K562 (cell line): Measurements from ENCODE around the gene TTLL12. TPM values are rescaled to one million over a fixed set of nuclear protein-coding genes. Genes with fewer than 3 reads are reported as not detected.
A peak's percentile ranks its signal among the peaks of the same experiment; 100 is the strongest.

ENCODE experiments used
- ATAC-seq: fragments of 200-7000 bp; cut with Tn5 transposase; 3 replicates; pipeline ENCODE4 v1.9.1; 2020; ENCODE audit warnings: moderate library complexity
- BruUV-seq: library from RNA; stranded (reverse); fragments of 400-500 nt; replicated peaks from 2 replicates; lab custom pipeline; 2021; lab: Mats Ljungman, UMichigan
- CTCF ChIA-PET: fragments of 300-600 bp; formaldehyde crosslinking; extraction: SDS; loops from one replicate; lab custom pipeline; 2021; ENCODE audit warnings: low intra/inter-chr PET ratio; lab: Yijun Ruan, JAX
- POLR2A ChIA-PET: fragments of 300-600, 350-650 bp; sonication (Branson Sonifier 250); formaldehyde crosslinking; extraction: SDS; loops from one replicate; lab custom pipeline; 2021; ENCODE audit warnings: antibody characterized with exemption, inconsistent platforms; lab: Yijun Ruan, JAX
- DNase-seq, 4 experiments: peaks; one replicate each; pipeline versions ENCODE4 v3.0.0 to v3.0.0-alpha.2; 2011 to 2018; ENCODE audit warnings: low spot score in 3 of 4, mixed read lengths in 3 of 4; ENCODE audit errors: extremely low read depth in 1 of 4
- FAIRE-seq: peaks from 2 replicates; lab custom pipeline; 2011; peaks lifted over from hg19 to GRCh38; lab: Jason Lieb, UNC
- H2AFZ ChIP-seq: 2 replicates; pipeline ENCODE4 v1.6.0; 2011; ENCODE audit warnings: low read depth, low read length, control low read depth, inconsistent platforms
- H3K27ac ChIP-seq: fragments of 200-600 bp; 3 replicates; pipeline ENCODE4 v1.8.0; 2011; ENCODE audit warnings: low read depth, mild to moderate bottlenecking, control low read depth, inconsistent platforms, low read length, moderate library complexity, mixed read lengths; ENCODE audit errors: extremely low read depth
- H3K27me3 ChIP-seq, 2 experiments: fragments of 300-600 bp in 1 of 2; 2 replicates in 1 of 2; 3 replicates in 1 of 2; pipeline versions ENCODE4 v1.6.0 to v1.8.0; 2011; ENCODE audit warnings: inconsistent platforms in 2 of 2, low read length in 2 of 2, mild to moderate bottlenecking in 1 of 2, mixed read lengths in 1 of 2, moderate library complexity in 1 of 2; ENCODE audit not compliant: control insufficient read depth in 2 of 2, insufficient read depth in 2 of 2
- H3K36me3 ChIP-seq: fragments of 300-600 bp; 3 replicates; pipeline ENCODE4 v1.8.0; 2011; ENCODE audit warnings: mild to moderate bottlenecking, low read length, inconsistent platforms; ENCODE audit not compliant: control insufficient read depth, insufficient read depth
- H3K4me1 ChIP-seq, 2 experiments: fragments of 200-600 bp in 1 of 2; replicated peaks in 1 of 2; 2 replicates in 1 of 2; 3 replicates in 1 of 2; pipeline versions ENCODE4 v1.5.1 to v1.8.0; 2011; ENCODE audit warnings: inconsistent platforms in 2 of 2, low read length in 2 of 2, mild to moderate bottlenecking in 1 of 2, mixed read lengths in 1 of 2, moderate library complexity in 1 of 2; ENCODE audit not compliant: control insufficient read depth in 2 of 2, insufficient read depth in 2 of 2
- H3K4me2 ChIP-seq: 2 replicates; pipeline ENCODE4 v1.6.1; 2011; ENCODE audit warnings: low read length, control low read depth, inconsistent platforms, mixed read lengths; ENCODE audit not compliant: insufficient read depth
- H3K4me3 ChIP-seq: fragments of 200-600 bp; sonication (generic), shearing (Covaris generic); 2 replicates; pipeline ENCODE4 v1.5.1; 2016; ENCODE audit warnings: control low read depth, inconsistent platforms
- H3K79me2 ChIP-seq: fragments of 200-600 bp; 3 replicates; pipeline ENCODE4 v1.8.0; 2011; ENCODE audit warnings: low read length, inconsistent platforms; ENCODE audit not compliant: control insufficient read depth, insufficient read depth
- H3K9ac ChIP-seq, 2 experiments: 2 replicates each; pipeline versions ENCODE4 v1.6.0 to v1.6.1; 2011; ENCODE audit warnings: low read depth in 2 of 2, low read length in 2 of 2, control low read depth in 1 of 2, inconsistent platforms in 1 of 2, mild to moderate bottlenecking in 1 of 2, mixed read lengths in 1 of 2; ENCODE audit not compliant: insufficient read depth in 1 of 2
- H3K9me1 ChIP-seq: one replicate; pipeline ENCODE4 v1.6.0; 2011; ENCODE audit warnings: inconsistent platforms, mild to moderate bottlenecking, low read length, moderate library complexity; ENCODE audit not compliant: control insufficient read depth, insufficient read depth
- H3K9me3 ChIP-seq: replicated peaks from 2 replicates; pipeline ENCODE4 v1.5.1; 2011; ENCODE audit warnings: low read depth, low read length, inconsistent platforms; ENCODE audit not compliant: control insufficient read depth, insufficient read depth
- H4K20me1 ChIP-seq: replicated peaks from 2 replicates; pipeline ENCODE4 v1.6.1; 2011; ENCODE audit warnings: low read length, inconsistent platforms, mixed read lengths; ENCODE audit not compliant: control insufficient read depth, insufficient read depth
- ARID3B ChIP-seq: fragments of 250-450 bp; sonication (Bioruptor Pico); IDR thresholded peaks from 2 replicates; pipeline ENCODE4 v1.4.0; 2020; ENCODE audit warnings: borderline replicate concordance
- ATF4 ChIP-seq: fragments of 450-650 bp; formaldehyde crosslinking; IDR thresholded peaks from 2 replicates; pipeline ENCODE4 v1.4.0; 2022; ENCODE audit warnings: mild to moderate bottlenecking, moderate library complexity
- BCOR ChIP-seq: fragments of 450-650 bp; IDR thresholded peaks from 2 replicates; pipeline ENCODE4 v1.6.1; 2016
- HDAC2 ChIP-seq: fragments of 450-650 bp; IDR thresholded peaks from 2 replicates; pipeline ENCODE4 v1.6.1; 2016; ENCODE audit warnings: mild to moderate bottlenecking
- KDM1A ChIP-seq, 2 experiments: fragments of 450-650 bp; IDR thresholded peaks; 2 replicates each; pipeline ENCODE4 v1.6.1; 2016; ENCODE audit warnings: mild to moderate bottlenecking in 2 of 2
- MAZ ChIP-seq, 2 experiments: fragments of 450-650 bp in 1 of 2; sonication (generic) in 1 of 2; formaldehyde crosslinking; IDR thresholded peaks in 1 of 2; conservative IDR thresholded peaks in 1 of 2; 2 replicates each; pipeline versions ENCODE4 v1.4.0 to v1.5.0; 2020; ENCODE audit warnings: mild to moderate bottlenecking in 1 of 2, missing genetic modification reagents in 1 of 2
- MBD1 ChIP-seq: fragments of 250-450 bp; sonication (Bioruptor Pico); IDR thresholded peaks from 2 replicates; pipeline ENCODE4 v1.8.0; 2022; ENCODE audit warnings: inconsistent platforms
- NFE2 ChIP-seq: IDR thresholded peaks from 2 replicates; pipeline ENCODE4 v1.6.1; 2014; ENCODE audit warnings: antibody characterized with exemption, low read depth
- RBM25 ChIP-seq: fragments of 200-400 bp; formaldehyde crosslinking; IDR thresholded peaks from 2 replicates; pipeline ENCODE4 v1.6.1; 2018; ENCODE audit warnings: low read length, low read depth, moderate library complexity; ENCODE audit not compliant: severe bottlenecking
- SMARCA5 ChIP-seq: fragments of 450-650 bp; IDR thresholded peaks from 2 replicates; pipeline ENCODE4 v1.6.1; 2016
- TEAD2 ChIP-seq: fragments of 450-650 bp; IDR thresholded peaks from 2 replicates; pipeline ENCODE4 v1.6.1; 2016; ENCODE audit warnings: missing genetic modification characterization, control low read depth, missing compliant biosample characterization
- XRCC3 ChIP-seq: fragments of 450-650 bp; IDR thresholded peaks from 2 replicates; pipeline ENCODE4 v1.6.1; 2017; ENCODE audit warnings: mild to moderate bottlenecking, moderate library complexity
- YBX1 ChIP-seq: fragments of 450-650 bp; IDR thresholded peaks from 2 replicates; pipeline ENCODE4 v1.7.1; 2016; ENCODE audit warnings: mild to moderate bottlenecking
- ZBTB7A ChIP-seq: IDR thresholded peaks from 2 replicates; pipeline ENCODE4 v1.6.1; 2011; ENCODE audit warnings: low read depth, mild to moderate bottlenecking, low read length, moderate library complexity, borderline replicate concordance; ENCODE audit not compliant: control insufficient read depth
- ZNF239 ChIP-seq: fragments of 250-450 bp; sonication (Bioruptor Pico); IDR thresholded peaks from 2 replicates; pipeline ENCODE4 v1.4.0; 2020; ENCODE audit warnings: mild to moderate bottlenecking
- ZNF511 ChIP-seq: sonication (generic); formaldehyde crosslinking; IDR thresholded peaks from 2 replicates; pipeline ENCODE4 v1.8.0; 2022; ENCODE audit warnings: mild to moderate bottlenecking, missing genetic modification reagents
- ZNF766 ChIP-seq: fragments of 200-800 bp; sonication (Bioruptor generic); conservative IDR thresholded peaks from 2 replicates; pipeline ENCODE4 v1.6.1; 2016; ENCODE audit warnings: missing genetic modification characterization, missing compliant biosample characterization
- WGBS: fragments of 100-300 bp; shearing (Covaris generic); methylation state at CpG from one replicate; pipeline ENCODE4 v1.1.6; 2016; ENCODE audit warnings: low coverage, mixed read lengths; ENCODE audit not compliant: insufficient coverage; ENCODE audit errors: missing lambda C conversion rate; 5-methylcytosine and 5-hydroxymethylcytosine counted together
- in situ Hi-C: fragments of 300-500 bp; cut with MboI; formaldehyde crosslinking; loops from 4 replicates; pipeline ENCODE4 v1.15.0; 2018; ENCODE audit warnings: inconsistent platforms, mixed read lengths
- intact Hi-C: fragments of 100-400 bp; cut with micrococcal nuclease; formaldehyde crosslinking; loops from 2 replicates; pipeline ENCODE4 v1.14.2; 2022
- polyA plus RNA-seq, 8 experiments: library from polyadenylated mRNA; depleted of rRNA in 4 of 8; stranded (reverse) in 5 of 8; unstranded in 3 of 8; fragments of >200 nt; fragmentation: Nextera tagmentation in 2 of 8; fragmentation: Illumina TruSeq in 1 of 8; extraction: Ambion mirVana in 2 of 8; extraction: Trizol in 1 of 8; gene quantifications; 2 replicates each; pipeline versions ENCODE4 v1.2.1 to v1.2.3, GENCODE V29; 2011 to 2014; ENCODE audit warnings: inconsistent platforms in 1 of 8, missing spikeins in 1 of 8
- total RNA-seq, 7 experiments: library from RNA; depleted of rRNA in 6 of 7; stranded (reverse); fragments of >200 nt in 6 of 7; fragmentation: Illumina TruSeq in 2 of 7; extraction: Trizol in 2 of 7; gene quantifications; 2 replicates each; pipeline versions ENCODE4 v1.2.1 to v1.2.3, GENCODE V29; 2011 to 2021; ENCODE audit warnings: low replicate concordance in 1 of 7

TTLL12 gene
- total and polyA plus RNA-seq, 9 of the 15 experiments (the other 6 are each of a cell fraction or from before 2014, with no cell fraction given), result 1.3 to 128 (median 43.0) TPM

GRCh38 chr22:43151251-43152002 lies 35.5 kb downstream of the TTLL12 start, which contains the start of gene TSPO (continued):
- TF ChIP-seq MAZ (CRISPR knock-in tag; conservative IDR thresholded peaks at IDR 0.05 in 1 of 2, IDR thresholded peaks at IDR 0.05 in 1 of 2) (peak in 1 of 2 experiments; percentile 34; a peak in 1 of 4 replicates), YBX1 (no peak), ZNF239 (no peak), KDM1A (IDR thresholded peaks at IDR 0.05) (0 out of 4 replicates have a peak, but pooled peaks of 1 of the 2 experiments have one; percentile 8), ZNF511 (0 out of 2 replicates have a peak, but pooled peaks have one; percentile 72)

- no peak for FAIRE-seq
- DNase-seq, result no peak
- POLR2A ChIA-PET, result no interaction called here
- H2AFZ ChIP-seq, result peak overlapping the region; percentile 76
- CTCF ChIA-PET, result no interaction called here
- 83% methylated on average over 10 of the region's 15 CpGs for WGBS
- H3K36me3 ChIP-seq, result no peaks in the 10 kb centered on the region
- H3K4me3 ChIP-seq, result peak overlapping the region; percentile 54
- H3K9me1 ChIP-seq, result no peaks in the 10 kb centered on the region
- intact Hi-C loops (no loop called here), in situ Hi-C loops (no loop called here)
- H3K79me2 ChIP-seq, result peaks cover 29% of the 10 kb centered on the region
- no peaks in the 10 kb centered on the region for H4K20me1 ChIP-seq
- H3K9me3 ChIP-seq, result no peaks in the 10 kb centered on the region
- no TSS peak for BruUV-seq
- no peaks in the 10 kb centered on the region for H3K27me3 ChIP-seq
- H3K27ac ChIP-seq, result no peak overlapping the region; the same call in 2 of the 3 replicates
- peak overlapping the region; percentile 27 to 96; a peak in 3 of 4 replicates for H3K9ac ChIP-seq
- peak overlapping the region; percentile 85 for H3K4me2 ChIP-seq
- no peak for ATAC-seq
- H3K4me1 ChIP-seq, result peaks cover 0 to 38% of the 10 kb centered on the region in 2 experiments; a peak in 3 of 5 replicates
- peak; percentile 89 for TF ChIP-seq SMARCA5
- TF ChIP-seq HDAC2, result peak; percentile 59; the same call in 1 of the 2 replicates
- no peak for TF ChIP-seq NFE2
- TF ChIP-seq TEAD2 (tag), result no peak
- no peak for TF ChIP-seq ARID3B
- no peak for TF ChIP-seq ZBTB7A
- TF ChIP-seq XRCC3, result no peak
- peak; percentile 71; the same call in 1 of the 2 replicates for TF ChIP-seq MBD1 (CRISPR knock-in tag)
- no peak for TF ChIP-seq ZNF766 (CRISPR knock-in tag)
- peak; percentile 83 for TF ChIP-seq BCOR
- peak; percentile 73 for TF ChIP-seq RBM25
- TF ChIP-seq ATF4, result no peak
Observed at GRCh38 chr22:43150731-43151206, 36.2 kb downstream of the TTLL12 start.
